ENCODE measurements around the gene OSCP1.

OSCP1 gene

GRCh38 chr1:36389261-36389660 lies 61.0 kb downstream of the OSCP1 start:
- H3K27ac ChIP-seq (ENCODE audit: low read depth, low read length) = peak overlapping the region; percentile 97

GRCh38 chr1:36387141-36387949 lies 62.9 kb downstream of the OSCP1 start:
- peak overlapping the region; percentile 97 for H3K27ac ChIP-seq (ENCODE audit: low read depth, low read length)
- H3K4me3 ChIP-seq (ENCODE audit: low read length) = peak overlapping the region; percentile 89
- TF ChIP-seq EZH2phosphoT487 (IDR thresholded peaks at IDR 0.05; ENCODE audit: borderline replicate concordance, low read length) (no peak), CTCF (IDR thresholded peaks at IDR 0.05; ENCODE audit: low read depth, low read length, poor library complexity, severe bottlenecking) (no peak)
- H3K4me1 ChIP-seq (ENCODE audit: control insufficient read depth, low read length) = peaks cover 88% of the 10 kb centered on the region
- H3K27me3 ChIP-seq (ENCODE audit: control insufficient read depth, low read length) = no peaks in the 10 kb centered on the region
- peaks cover 84% of the 10 kb centered on the region for H3K36me3 ChIP-seq (ENCODE audit: control insufficient read depth, low read length)
- peaks cover 49% of the 10 kb centered on the region for H3F3A ChIP-seq (ENCODE audit: control insufficient read depth, insufficient read depth)
- peak overlapping the region; percentile 100 for H3K4me2 ChIP-seq (ENCODE audit: low read length)
- no peaks in the 10 kb centered on the region for H3K9me3 ChIP-seq (ENCODE audit: control insufficient read depth, insufficient read depth, low read length)
- peaks cover 70% of the 10 kb centered on the region for H3K79me2 ChIP-seq (ENCODE audit: control insufficient read depth, low read length)
- no peaks in the 10 kb centered on the region for H3K9me2 ChIP-seq (replicated peaks; ENCODE audit: control insufficient read depth, low read length)
- 0 out of 2 replicates have a peak, but pooled peaks cover 12% of the 10 kb centered on the region for H4K20me1 ChIP-seq (ENCODE audit: control insufficient read depth, insufficient read depth, low read depth, low read length)

More at GRCh38 chr1:36389261-36389660, 61.0 kb downstream of the OSCP1 start:
- H3K79me2 ChIP-seq (ENCODE audit: control insufficient read depth, low read length) = peaks cover 70% of the 10 kb centered on the region
- peak overlapping the region; percentile 100 for H3K4me2 ChIP-seq (ENCODE audit: low read length)
- TF ChIP-seq EZH2phosphoT487 (IDR thresholded peaks at IDR 0.05; ENCODE audit: borderline replicate concordance, low read length) = no peak
- TF ChIP-seq CTCF (IDR thresholded peaks at IDR 0.05; ENCODE audit: low read depth, low read length, poor library complexity, severe bottlenecking) = no peak
- no peaks in the 10 kb centered on the region for H3K9me2 ChIP-seq (replicated peaks; ENCODE audit: control insufficient read depth, low read length)
- peaks cover 65% of the 10 kb centered on the region for H3F3A ChIP-seq (ENCODE audit: control insufficient read depth, insufficient read depth)
- no peaks in the 10 kb centered on the region for H3K27me3 ChIP-seq (ENCODE audit: control insufficient read depth, low read length)
- H4K20me1 ChIP-seq (ENCODE audit: control insufficient read depth, insufficient read depth, low read depth, low read length) = 0 out of 2 replicates have a peak, but pooled peaks cover 4% of the 10 kb centered on the region
- peak overlapping the region; percentile 62 for H3K4me3 ChIP-seq (ENCODE audit: low read length)
- H3K9me3 ChIP-seq (ENCODE audit: control insufficient read depth, insufficient read depth, low read length) = no peaks in the 10 kb centered on the region
- peaks cover 88% of the 10 kb centered on the region for H3K4me1 ChIP-seq (ENCODE audit: control insufficient read depth, low read length)
- peaks cover 90% of the 10 kb centered on the region for H3K36me3 ChIP-seq (ENCODE audit: control insufficient read depth, low read length)

DNA sequence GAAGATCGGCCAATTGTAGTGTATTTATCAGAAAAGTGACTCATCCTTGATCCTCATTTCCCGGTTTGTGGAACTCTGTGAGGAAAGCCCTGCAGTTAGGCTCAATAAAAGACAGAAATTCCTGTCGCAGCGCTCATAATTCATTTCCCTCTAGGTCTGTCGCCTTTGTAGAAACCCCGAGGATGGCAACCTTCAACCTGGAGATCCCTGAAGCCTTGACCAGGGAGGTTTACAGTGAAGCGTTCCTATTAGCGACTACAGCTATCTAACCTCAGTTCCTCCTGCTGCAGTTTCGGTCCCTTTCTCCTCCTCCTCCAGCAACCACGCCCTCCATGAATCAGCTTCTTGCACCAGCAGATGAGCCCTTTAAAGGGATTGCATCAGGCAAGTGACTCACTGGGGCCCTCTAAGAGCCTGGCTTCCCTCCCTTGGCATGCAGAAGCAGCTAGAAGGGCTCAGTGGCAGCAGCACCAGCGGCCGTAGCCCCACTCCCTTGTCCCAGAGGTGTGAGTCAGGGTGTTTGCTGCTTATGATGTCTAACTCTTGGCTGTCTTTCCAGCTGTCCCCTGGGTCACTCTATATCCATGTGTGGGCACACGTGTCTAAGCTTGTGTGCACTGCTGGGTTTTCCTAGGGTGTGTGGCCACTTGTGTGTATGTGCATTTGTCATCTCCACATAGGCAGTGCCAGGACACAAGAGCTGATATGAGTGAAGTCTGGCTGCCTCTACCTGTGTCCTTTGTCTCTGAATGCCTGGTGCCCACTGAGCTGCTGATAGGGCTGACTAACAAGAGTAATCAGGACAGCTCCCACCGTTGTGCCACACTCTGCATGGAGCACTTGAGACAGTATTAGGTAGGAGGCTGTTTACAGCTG lies 63.7 kb downstream of the OSCP1 start:
- Histone ChIP-seq H3K79me2 (ENCODE audit: control insufficient read depth, low read length) (peaks cover 74% of the 10 kb centered on the region), H3F3A (ENCODE audit: control insufficient read depth, insufficient read depth) (peaks cover 41% of the 10 kb centered on the region), H3K9me3 (ENCODE audit: control insufficient read depth, insufficient read depth, low read length) (no peaks in the 10 kb centered on the region), H3K36me3 (ENCODE audit: control insufficient read depth, low read length) (peaks cover 81% of the 10 kb centered on the region), H3K4me1 (ENCODE audit: control insufficient read depth, low read length) (peaks cover 88% of the 10 kb centered on the region), H3K27me3 (ENCODE audit: control insufficient read depth, low read length) (no peaks in the 10 kb centered on the region), H3K27ac (ENCODE audit: low read depth, low read length) (peak overlapping the region; percentile 97), H3K4me3 (ENCODE audit: low read length) (peak overlapping the region; percentile 89), H4K20me1 (ENCODE audit: control insufficient read depth, insufficient read depth, low read depth, low read length) (0 out of 2 replicates have a peak, but pooled peaks cover 12% of the 10 kb centered on the region), H3K9me2 (replicated peaks; ENCODE audit: control insufficient read depth, low read length) (no peaks in the 10 kb centered on the region), H3K4me2 (ENCODE audit: low read length) (peak overlapping the region; percentile 100)
- no peak for TF ChIP-seq EZH2phosphoT487 (IDR thresholded peaks at IDR 0.05; ENCODE audit: borderline replicate concordance, low read length)
- no peak for TF ChIP-seq CTCF (IDR thresholded peaks at IDR 0.05; ENCODE audit: low read depth, low read length, poor library complexity, severe bottlenecking)

Data from DOHH2 (cell line).